Esophagus muscularis mucosa (tissue), 3 donors: ENCODE data around the gene CYB561.

Source experiments
- POLR2A ChIP-seq: fragments of 450-650 bp; IDR thresholded peaks from one replicate; pipeline ENCODE4 v1.6.1; 2017; ENCODE audit warnings: antibody characterized with exemption, moderate library complexity, mild to moderate bottlenecking, low read depth
- POLR2AphosphoS5 ChIP-seq, 2 donors: sonication (generic); formaldehyde crosslinking; IDR thresholded peaks; one replicate each; pipeline ENCODE4 v1.6.1; 2017; ENCODE audit warnings: antibody characterized with exemption in 2 of 2
- TF ChIP-seq, protein P1 (sequence below), 3 experiments: fragments of 200-600 bp in 2 of 3; fragments of 450-650 bp in 1 of 3; sonication (generic) in 2 of 3; IDR thresholded peaks; one replicate each; pipeline ENCODE4 v1.5.1; 2017 to 2019; ENCODE audit warnings: antibody characterized with exemption in 3 of 3, mild to moderate bottlenecking in 2 of 3, moderate library complexity in 1 of 3

DNA sequence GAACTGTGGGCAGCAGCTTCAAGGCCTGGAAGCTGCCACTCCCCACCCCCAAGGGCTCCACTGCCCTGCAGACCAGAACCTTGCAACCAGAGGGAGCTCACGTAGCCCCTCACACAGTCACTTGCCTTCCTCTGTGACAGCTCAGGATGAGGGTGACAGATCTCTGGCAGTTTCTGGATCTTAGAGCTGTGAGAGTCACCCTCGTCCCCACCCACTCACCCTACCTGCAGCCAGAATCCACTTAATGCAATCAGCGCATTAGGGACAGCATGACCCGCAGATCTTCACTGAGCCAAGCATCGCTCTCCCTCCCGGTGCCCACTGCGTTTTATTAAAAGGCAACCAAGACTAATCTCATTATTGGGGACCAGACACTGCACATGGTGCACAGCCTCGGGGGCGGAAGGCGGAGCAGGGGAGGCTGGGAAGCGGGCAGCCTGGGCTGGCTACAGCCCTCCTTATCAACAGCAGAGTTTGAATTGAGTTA, 3.5 kb downstream of the CYB561 start:
- TF ChIP-seq POLR2A = no peak
- TF ChIP-seq, protein P1, sequence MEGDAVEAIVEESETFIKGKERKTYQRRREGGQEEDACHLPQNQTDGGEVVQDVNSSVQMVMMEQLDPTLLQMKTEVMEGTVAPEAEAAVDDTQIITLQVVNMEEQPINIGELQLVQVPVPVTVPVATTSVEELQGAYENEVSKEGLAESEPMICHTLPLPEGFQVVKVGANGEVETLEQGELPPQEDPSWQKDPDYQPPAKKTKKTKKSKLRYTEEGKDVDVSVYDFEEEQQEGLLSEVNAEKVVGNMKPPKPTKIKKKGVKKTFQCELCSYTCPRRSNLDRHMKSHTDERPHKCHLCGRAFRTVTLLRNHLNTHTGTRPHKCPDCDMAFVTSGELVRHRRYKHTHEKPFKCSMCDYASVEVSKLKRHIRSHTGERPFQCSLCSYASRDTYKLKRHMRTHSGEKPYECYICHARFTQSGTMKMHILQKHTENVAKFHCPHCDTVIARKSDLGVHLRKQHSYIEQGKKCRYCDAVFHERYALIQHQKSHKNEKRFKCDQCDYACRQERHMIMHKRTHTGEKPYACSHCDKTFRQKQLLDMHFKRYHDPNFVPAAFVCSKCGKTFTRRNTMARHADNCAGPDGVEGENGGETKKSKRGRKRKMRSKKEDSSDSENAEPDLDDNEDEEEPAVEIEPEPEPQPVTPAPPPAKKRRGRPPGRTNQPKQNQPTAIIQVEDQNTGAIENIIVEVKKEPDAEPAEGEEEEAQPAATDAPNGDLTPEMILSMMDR (IDR thresholded peaks at IDR 0.05) = no peak
- TF ChIP-seq POLR2AphosphoS5 (IDR thresholded peaks at IDR 0.05) = no peak
